HG02852 (cell line): ENCODE results near the gene NTSR2.

ENCODE experiments used
- ATAC-seq: cut with Tn5 transposase; IDR thresholded peaks from one replicate; pipeline ENCODE4 v1.9.1; 2021; ENCODE audit warnings: mild to moderate bottlenecking, moderate library complexity; ENCODE audit not compliant: unreplicated experiment

The NTSR2 gene

GRCh38 chr2:11630855-11631254 is 39.1 kb downstream of the NTSR2 start:
- no peak for ATAC-seq

GRCh38 chr2:11629851-11630250 is 40.1 kb downstream of the NTSR2 start:
- no peak for ATAC-seq

GRCh38 chr2:11629215-11629614 is 40.8 kb downstream of the NTSR2 start:
- ATAC-seq = no peak

GRCh38 chr2:11628675-11629074 is 41.3 kb downstream of the NTSR2 start:
- ATAC-seq = no peak

GRCh38 chr2:11625671-11626070 is 44.3 kb downstream of the NTSR2 start:
- ATAC-seq = no peak

- no peak for ATAC-seq
Observed at GRCh38 chr2:11624893-11625292, 45.1 kb downstream of the NTSR2 start.

- ATAC-seq = no peak
Observed at GRCh38 chr2:11622611-11623010, 47.4 kb downstream of the NTSR2 start.

GRCh38 chr2:11621410-11621809 is 48.6 kb downstream of the NTSR2 start:
- no peak for ATAC-seq

GRCh38 chr2:11618708-11619062 is 51.3 kb downstream of the NTSR2 start:
- ATAC-seq = no peak

GRCh38 chr2:11617984-11618707 is 51.8 kb downstream of the NTSR2 start:
- no peak for ATAC-seq

- no peak for ATAC-seq
Observed at GRCh38 chr2:11617527-11617926, 52.5 kb downstream of the NTSR2 start.

- ATAC-seq = no peak
Observed at GRCh38 chr2:11616851-11617415, 53.1 kb downstream of the NTSR2 start.

- ATAC-seq = no peak
Observed at GRCh38 chr2:11616097-11616687, 53.8 kb downstream of the NTSR2 start.

- no peak for ATAC-seq
Observed at GRCh38 chr2:11615209-11615608, 54.8 kb downstream of the NTSR2 start.

- ATAC-seq = no peak
Observed at GRCh38 chr2:11613297-11613696, 56.7 kb downstream of the NTSR2 start.

- no peak for ATAC-seq
Observed at GRCh38 chr2:11612553-11613215, 57.3 kb downstream of the NTSR2 start.

- no peak for ATAC-seq
Observed at GRCh38 chr2:11611251-11611650, 58.7 kb downstream of the NTSR2 start.

- ATAC-seq = no peak
Observed at GRCh38 chr2:11610624-11611242, 59.3 kb downstream of the NTSR2 start.
